CD4-positive, alpha-beta memory T cell (primary cell): ENCODE results near the gene POR. TPM values are rescaled to one million over a fixed set of nuclear protein-coding genes. Genes with fewer than 3 reads are reported as not detected.

Experiments
- CTCF ChIA-PET: fragments of 350-600 bp; sonication (Branson Sonifier 250); formaldehyde crosslinking; loops from one replicate; lab custom pipeline; 2021; ENCODE audit warnings: inconsistent platforms; ENCODE audit not compliant: partially characterized antibody; lab: Charles Lee
- POLR2A ChIA-PET: fragments of 350-600 bp; sonication (Branson Sonifier 250); formaldehyde crosslinking; loops from one replicate; lab custom pipeline; 2021; ENCODE audit not compliant: partially characterized antibody; lab: Charles Lee
- DNase-seq, 5 donors: peaks; one replicate each; pipeline versions ENCODE4 v3.0.0 to v3.0.0-alpha.2; 2020 to 2022; ENCODE audit warnings: mixed read lengths in 1 of 5
- H3K27ac ChIP-seq: one replicate; pipeline ENCODE4 v1.7.0; 2013; ENCODE audit warnings: low read depth, low read length
- H3K27me3 ChIP-seq: 2 replicates; pipeline ENCODE4 v1.7.0; 2013; ENCODE audit warnings: mild to moderate bottlenecking, low read length, moderate library complexity; ENCODE audit not compliant: insufficient read depth
- H3K36me3 ChIP-seq: 2 replicates; pipeline ENCODE4 v1.7.0; 2013; ENCODE audit warnings: mild to moderate bottlenecking, low read length, moderate library complexity; ENCODE audit not compliant: insufficient read depth
- H3K4me1 ChIP-seq: 2 replicates; pipeline ENCODE4 v1.7.0; 2013; ENCODE audit warnings: mild to moderate bottlenecking, low read length, moderate library complexity; ENCODE audit not compliant: insufficient read depth
- H3K4me3 ChIP-seq, 2 donors: one replicate each; pipeline ENCODE4 v1.7.0; 2013; ENCODE audit warnings: low read length in 2 of 2, mild to moderate bottlenecking in 1 of 2
- H3K9me3 ChIP-seq, 2 donors: one replicate each; pipeline ENCODE4 v1.7.0; 2013; ENCODE audit warnings: low read length in 2 of 2, control low read depth in 1 of 2; ENCODE audit not compliant: control insufficient read depth in 1 of 2
- H3K27ac Mint-ChIP-seq, 7 donors: one replicate each; pipeline ENCODE4 v1.8.0; 2020 to 2021; ENCODE audit warnings: mixed read lengths in 7 of 7, mild to moderate bottlenecking in 6 of 7, inconsistent platforms in 3 of 7, moderate library complexity in 3 of 7
- H3K27me3 Mint-ChIP-seq, 2 donors: one replicate each; pipeline ENCODE4 v1.8.0; 2020 to 2021; ENCODE audit warnings: mixed read lengths in 2 of 2
- H3K36me3 Mint-ChIP-seq, 2 donors: one replicate each; pipeline ENCODE4 v1.8.0; 2020 to 2021; ENCODE audit warnings: mixed read lengths in 2 of 2, inconsistent platforms in 1 of 2, mild to moderate bottlenecking in 1 of 2
- H3K4me1 Mint-ChIP-seq, 4 donors: one replicate each; pipeline ENCODE4 v1.8.0; 2020 to 2021; ENCODE audit warnings: mixed read lengths in 4 of 4, mild to moderate bottlenecking in 1 of 4
- H3K4me3 Mint-ChIP-seq, 8 donors: one replicate each; pipeline ENCODE4 v1.8.0; 2020 to 2021; ENCODE audit warnings: mixed read lengths in 8 of 8, mild to moderate bottlenecking in 7 of 8, moderate library complexity in 6 of 8, inconsistent platforms in 3 of 8
- H3K9me3 Mint-ChIP-seq, 8 donors: one replicate each; pipeline ENCODE4 v1.8.0; 2020 to 2021; ENCODE audit warnings: mixed read lengths in 8 of 8, mild to moderate bottlenecking in 5 of 8, inconsistent platforms in 3 of 8, moderate library complexity in 1 of 8
- intact Hi-C: fragments of 100-400 bp; cut with micrococcal nuclease; formaldehyde crosslinking; loops from one replicate; pipeline ENCODE4 v1.15.1; 2023
- polyA plus RNA-seq, 2 donors: library from polyadenylated mRNA; unstranded; fragments of 300-500 nt; fragmentation: Illumina TruSeq; gene quantifications; one replicate each; pipeline ENCODE4 v1.2.3, GENCODE V29; 2021
- total RNA-seq, 2 experiments: library from RNA; stranded (reverse); gene quantifications; one replicate each; pipeline ENCODE4 v1.2.3, GENCODE V29; 2021

Gene POR
- total and polyA plus RNA-seq, 4 experiments from 2014 or later = 45.6 to 71.1 (median 54.0) TPM

DNA sequence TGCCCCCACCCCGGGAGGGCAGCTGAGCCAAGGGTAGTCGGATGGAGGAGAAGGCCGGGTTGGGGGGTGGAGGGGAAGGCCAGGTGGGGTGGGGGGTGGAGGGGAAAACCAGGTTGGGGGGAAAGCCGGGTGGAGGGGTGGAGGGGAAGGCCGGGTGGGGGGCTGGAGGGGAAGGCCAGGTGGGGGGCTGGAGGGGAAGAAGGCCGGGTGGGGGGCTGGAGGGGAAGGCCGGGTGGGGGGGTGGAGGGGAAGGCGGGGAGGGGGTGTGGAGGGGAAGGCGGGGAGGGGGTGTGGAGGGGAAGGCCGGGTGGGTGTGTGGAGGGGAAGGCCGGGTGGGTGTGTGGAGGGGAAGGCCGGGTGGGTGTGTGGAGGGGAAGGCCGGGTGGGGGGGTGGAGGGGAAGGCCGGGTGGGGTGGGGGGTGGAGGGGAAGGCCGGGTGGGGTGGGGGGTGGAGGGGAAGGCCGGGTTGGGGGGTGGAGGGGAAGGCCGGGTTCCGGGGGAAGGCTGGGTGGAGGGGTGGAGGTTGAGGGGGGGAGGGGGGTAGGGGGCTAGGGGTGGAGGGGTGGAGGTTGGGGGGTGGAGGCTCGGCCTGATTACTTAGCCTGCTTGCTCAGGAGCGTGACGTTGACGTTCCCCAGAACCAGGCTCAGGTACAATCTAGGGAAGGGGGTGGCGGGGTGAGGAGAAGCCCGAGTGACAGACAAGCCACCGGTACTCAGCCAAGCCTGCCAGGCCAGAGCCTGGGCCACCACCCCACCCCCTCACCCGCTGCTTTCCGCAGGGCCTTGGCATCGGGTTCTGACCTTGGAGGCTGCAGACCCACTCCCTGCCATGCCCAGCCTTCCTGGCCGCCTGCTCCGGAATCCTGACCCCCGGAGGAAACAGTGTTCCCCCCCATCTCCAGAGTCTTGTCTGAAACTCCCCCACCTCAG lies 73.9 kb downstream of the POR start:
- ChIA-PET CTCF (no interaction called here), POLR2A (interaction anchor here (0.5 kb wide), 1 partner anchor 13 kb away, joined by 3 read pairs; no protein-coding TSS in a partner anchor)
- Mint-ChIP-seq H3K36me3 (peaks cover 3 to 18% of the 10 kb centered on the region in 2 donors), H3K4me3 (no peak overlapping the region), H3K27me3 (no peaks in the 10 kb centered on the region), H3K9me3 (no peaks in the 10 kb centered on the region), H3K27ac (peak overlapping the region in 2 of 7 donors; percentile 36 to 78), H3K4me1 (peaks cover 4 to 24% (median 10%) of the 10 kb centered on the region in 4 donors)
- Histone ChIP-seq H3K36me3 (peaks cover 8% of the 10 kb centered on the region), H3K27me3 (no peaks in the 10 kb centered on the region), H3K4me3 (no peak overlapping the region), H3K9me3 (no peaks in the 10 kb centered on the region), H3K27ac (no peak overlapping the region), H3K4me1 (peaks cover 8% of the 10 kb centered on the region)
- DNase-seq = peak in 1 of 5 donors; percentile 37
- intact Hi-C loops = no loop called here

DNA sequence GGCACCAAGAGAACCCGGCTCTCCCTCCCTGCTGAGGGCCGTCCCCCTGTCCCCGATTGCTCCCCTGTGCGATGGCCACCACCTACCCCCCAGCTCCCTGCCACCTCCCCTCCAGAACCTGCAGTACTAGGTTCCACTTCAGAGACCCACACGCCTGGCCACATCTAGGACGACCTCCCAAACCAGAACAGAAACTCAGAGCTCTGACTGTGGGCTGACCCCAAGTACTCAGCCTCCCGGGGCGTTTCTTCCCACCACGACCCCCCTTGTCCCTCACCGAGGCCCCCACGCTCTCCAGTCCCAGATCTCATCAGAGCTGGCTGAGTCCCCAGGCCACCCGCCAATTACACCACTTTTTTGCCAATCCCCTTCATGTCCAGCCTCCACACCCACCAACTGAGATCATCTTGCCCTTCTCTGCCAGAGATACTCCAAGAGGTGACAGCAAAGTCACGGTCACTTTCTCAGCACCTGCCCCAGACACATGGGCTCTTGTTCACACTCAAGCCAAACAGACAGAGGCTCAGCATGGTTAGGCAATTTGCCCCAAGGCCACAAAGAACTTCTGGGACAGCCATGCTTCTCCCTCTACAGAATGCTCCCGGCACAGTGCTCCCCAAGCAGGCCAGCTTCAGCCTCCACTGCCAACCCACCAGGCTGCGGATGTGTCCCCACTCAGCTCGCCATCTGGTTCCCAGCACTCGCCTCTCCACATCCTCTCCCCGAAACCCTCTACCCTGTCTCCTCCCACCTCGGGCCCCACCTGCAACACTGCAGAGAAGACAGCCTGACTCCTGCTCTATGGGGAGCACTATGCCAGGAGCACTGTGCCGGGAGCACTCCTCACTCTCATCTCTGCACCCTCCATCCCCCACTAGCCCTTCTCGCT lies 74.8 kb downstream of the POR start:
- H3K4me3 ChIP-seq = no peak overlapping the region
- POLR2A ChIA-PET = interaction anchor here (0.5 kb wide), 1 partner anchor 14 kb away, joined by 3 read pairs; no protein-coding TSS in a partner anchor
- Mint-ChIP-seq H3K36me3 (peaks cover 3 to 15% of the 10 kb centered on the region in 2 donors), H3K27ac (peak overlapping the region in 4 of 7 donors; percentile 57 to 90 (median 66)), H3K9me3 (no peaks in the 10 kb centered on the region), H3K27me3 (no peaks in the 10 kb centered on the region), H3K4me3 (peak overlapping the region in 1 of 8 donors; percentile 43), H3K4me1 (peaks cover 4 to 24% (median 10%) of the 10 kb centered on the region in 4 donors)
- intact Hi-C loops = no loop called here
- CTCF ChIA-PET = no interaction called here
- H3K27me3 ChIP-seq = no peaks in the 10 kb centered on the region
- H3K9me3 ChIP-seq = no peaks in the 10 kb centered on the region
- H3K27ac ChIP-seq = no peak overlapping the region
- DNase-seq = no peak
- peaks cover 8% of the 10 kb centered on the region for H3K36me3 ChIP-seq
- H3K4me1 ChIP-seq = peaks cover 9% of the 10 kb centered on the region

DNA sequence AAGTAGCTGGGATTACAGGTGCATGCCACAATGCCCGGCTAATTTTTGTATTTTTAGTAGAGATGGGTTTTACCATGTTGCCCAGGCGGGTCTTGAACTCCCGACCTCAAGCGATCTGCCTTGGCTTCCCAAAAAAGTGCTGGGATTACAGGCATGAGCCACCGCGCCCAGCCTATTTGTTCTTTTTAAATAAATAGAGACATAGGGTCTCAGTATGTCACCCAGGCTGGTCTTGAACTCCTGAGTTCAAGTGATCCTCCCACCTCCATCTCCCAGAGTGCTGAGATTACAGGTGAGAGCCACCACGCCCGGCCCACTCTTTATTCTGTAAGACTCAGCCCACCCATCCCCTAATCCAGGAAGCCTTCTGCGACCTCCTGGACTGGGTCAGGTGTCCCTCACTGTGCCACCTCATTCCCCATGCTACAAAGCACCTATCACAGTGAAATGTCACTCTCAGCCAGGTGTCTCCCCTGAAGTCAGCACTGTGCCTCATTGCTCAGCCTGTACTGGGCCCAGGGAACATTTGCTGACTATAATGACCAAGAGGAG lies 76.7 kb downstream of the POR start:
- Mint-ChIP-seq H3K27me3 (no peaks in the 10 kb centered on the region), H3K4me1 (peaks cover 7 to 33% (median 14%) of the 10 kb centered on the region in 4 donors), H3K9me3 (peaks cover 0 to 2% (median 0%) of the 10 kb centered on the region in 8 donors), H3K4me3 (peak overlapping the region in 1 of 8 donors; percentile 59), H3K27ac (no peak overlapping the region), H3K36me3 (peaks cover 3 to 10% of the 10 kb centered on the region in 2 donors)
- no peak overlapping the region for H3K27ac ChIP-seq
- H3K4me1 ChIP-seq = peaks cover 16% of the 10 kb centered on the region
- POLR2A ChIA-PET = no interaction called here
- H3K36me3 ChIP-seq = peaks cover 6% of the 10 kb centered on the region
- H3K9me3 ChIP-seq = no peaks in the 10 kb centered on the region
- CTCF ChIA-PET = interaction anchor here (1.5 kb wide), 1 partner anchor 29 kb away, joined by 4 read pairs; no protein-coding TSS in a partner anchor
- no peak for DNase-seq
- intact Hi-C loops = no loop called here
- no peaks in the 10 kb centered on the region for H3K27me3 ChIP-seq
- H3K4me3 ChIP-seq = no peak overlapping the region

DNA sequence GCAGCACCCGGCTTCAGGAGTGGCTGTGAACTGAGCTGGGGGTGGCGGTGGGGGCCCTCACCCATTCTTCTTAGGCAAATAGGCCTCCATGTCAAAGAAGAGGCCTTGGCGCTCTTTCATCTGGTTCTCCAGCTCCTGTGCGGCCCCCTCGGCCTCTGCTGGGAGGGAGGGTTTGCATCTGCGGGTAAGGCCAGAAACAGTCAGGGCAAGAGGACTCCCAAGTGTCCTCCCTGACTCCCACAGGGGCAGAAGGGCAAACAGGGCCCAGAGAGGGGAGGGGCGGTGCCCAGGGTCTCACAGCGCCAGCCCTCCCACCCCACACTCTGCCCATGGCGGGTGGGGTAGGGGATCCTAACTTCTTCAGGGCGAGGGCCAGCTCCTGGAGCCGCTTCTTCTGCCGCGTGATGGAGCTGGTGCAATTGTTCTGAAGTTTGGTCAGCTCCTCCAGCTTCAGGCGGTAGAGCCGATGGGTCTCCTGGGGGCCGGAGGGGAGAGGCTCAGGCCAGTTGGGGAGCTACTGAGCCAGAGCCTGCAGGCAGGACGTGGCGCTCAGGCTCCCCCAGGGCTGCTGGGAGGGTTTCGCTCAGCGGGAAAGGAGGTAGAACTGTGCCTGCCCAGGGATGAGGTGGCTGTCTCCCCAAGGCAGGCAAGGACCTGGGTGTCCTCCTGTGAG lies 77.3 kb downstream of the POR start:
- no peaks in the 10 kb centered on the region for H3K9me3 ChIP-seq
- Mint-ChIP-seq H3K4me3 (peak overlapping the region in 1 of 8 donors; percentile 73), H3K27ac (peak overlapping the region in 1 of 7 donors; percentile 81), H3K36me3 (peaks cover 2 to 4% of the 10 kb centered on the region in 2 donors), H3K4me1 (peaks cover 10 to 40% (median 19%) of the 10 kb centered on the region in 4 donors), H3K27me3 (no peaks in the 10 kb centered on the region), H3K9me3 (peaks cover 0 to 2% (median 0%) of the 10 kb centered on the region in 8 donors)
- no peak overlapping the region for H3K4me3 ChIP-seq
- no peak for DNase-seq
- H3K4me1 ChIP-seq = peaks cover 22% of the 10 kb centered on the region
- no peak overlapping the region for H3K27ac ChIP-seq
- ChIA-PET POLR2A (interaction anchor here (3.2 kb wide), 1 partner anchor 78 kb away, joined by 23 read pairs; the partner anchor contains the start of gene POR), CTCF (interaction anchor here (1.4 to 1.5 kb wide), 2 partner anchors 20 to 28 kb away, joined by 4 to 5 read pairs; no protein-coding TSS in a partner anchor)
- intact Hi-C loops = no loop called here
- H3K27me3 ChIP-seq = no peaks in the 10 kb centered on the region
- peaks cover under 1% of the 10 kb centered on the region for H3K36me3 ChIP-seq

DNA sequence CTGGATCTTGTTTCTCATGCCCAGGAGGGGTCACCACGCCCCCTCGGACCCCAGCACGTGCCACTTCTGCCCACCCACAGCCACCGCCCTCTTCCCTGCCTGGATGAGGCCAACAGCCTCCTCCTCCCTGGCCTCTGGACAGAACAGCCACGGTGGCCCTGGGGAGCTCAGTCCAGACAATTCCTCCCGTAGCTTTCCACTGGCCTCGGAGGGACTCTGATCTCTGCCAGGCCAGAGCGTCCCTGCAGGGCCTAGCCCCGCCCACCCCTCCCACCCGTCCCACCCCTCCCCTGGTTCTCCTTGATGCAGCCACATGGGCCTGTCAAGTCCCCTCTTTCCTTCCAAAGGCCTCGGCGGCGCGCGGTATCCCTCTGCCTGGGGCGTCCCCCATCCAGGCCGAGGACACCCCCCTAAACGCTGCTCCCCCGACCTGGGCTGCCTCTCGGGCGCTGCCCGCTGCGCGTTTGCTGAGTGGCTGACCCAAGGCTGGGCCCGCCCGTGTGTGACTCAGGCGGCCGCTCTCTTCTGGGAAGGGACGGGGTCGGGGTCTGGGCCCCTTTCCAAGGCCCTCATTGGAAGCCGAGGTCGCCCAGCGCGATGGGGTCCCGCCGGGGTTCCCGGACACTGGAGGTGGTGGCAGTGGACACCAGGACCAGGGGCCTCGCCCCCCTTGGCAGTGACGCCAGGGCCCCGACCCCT lies 78.9 kb downstream of the POR start:
- Histone ChIP-seq H3K27me3 (no peaks in the 10 kb centered on the region), H3K9me3 (no peaks in the 10 kb centered on the region), H3K27ac (peak overlapping the region; percentile 62), H3K36me3 (no peaks in the 10 kb centered on the region), H3K4me3 (peak overlapping the region; percentile 17 to 92), H3K4me1 (peaks cover 26% of the 10 kb centered on the region)
- H3K9me3 Mint-ChIP-seq = peaks cover 0 to 2% (median 0%) of the 10 kb centered on the region in 8 donors
- peak overlapping the region in 4 of 7 donors; percentile 15 to 81 (median 44) for H3K27ac Mint-ChIP-seq
- CTCF ChIA-PET = interaction anchor here (1.0 to 1.6 kb wide), 3 partner anchors 18 to 128 kb away, joined by 3 to 5 read pairs (median 4); no protein-coding TSS in a partner anchor
- intact Hi-C loops = loop anchor here (1.0 to 2.0 kb wide), 4 partner anchors 15 to 128 kb away; partner anchors contain the start of gene POR
- no peaks in the 10 kb centered on the region for H3K27me3 Mint-ChIP-seq
- peak overlapping the region; percentile 66 to 82 (median 74) for H3K4me3 Mint-ChIP-seq
- POLR2A ChIA-PET = interaction anchor here (0.9 to 3.2 kb wide), 10 partner anchors 9 to 921 kb away, joined by 3 to 23 read pairs (median 3); partner anchors contain the start of genes MDH2, POR, RHBDD2 and STYXL1
- peaks cover 0 to 2% of the 10 kb centered on the region in 2 donors for H3K36me3 Mint-ChIP-seq
- H3K4me1 Mint-ChIP-seq = peaks cover 17 to 46% (median 29%) of the 10 kb centered on the region in 4 donors
- peak in 2 of 5 donors; percentile 16 to 47 for DNase-seq
